HEK293 (cell line): ENCODE measurements around the gene ADD1.

Experiments
- PRDM1 ChIP-seq: fragments of 450-650 bp; formaldehyde crosslinking; IDR thresholded peaks from 2 replicates; pipeline ENCODE4; 2016; ENCODE audit warnings: missing biosample characterization, missing genetic modification characterization
- SP2 ChIP-seq: fragments of 450-650 bp; formaldehyde crosslinking; IDR thresholded peaks from 2 replicates; pipeline ENCODE4 v1.5.1; 2016; ENCODE audit warnings: missing biosample characterization, missing genetic modification characterization
- TRIM28 ChIP-seq: IDR thresholded peaks from 2 replicates; pipeline ENCODE4 v1.6.1; 2011; ENCODE audit warnings: low read length, control low read depth, borderline replicate concordance
- YY1 ChIP-seq: fragments of 450-650 bp; formaldehyde crosslinking; IDR thresholded peaks from 2 replicates; pipeline ENCODE4 v1.5.1; 2018; ENCODE audit warnings: missing biosample characterization, missing genetic modification characterization
- ZNF175 ChIP-seq: fragments of 450-650 bp; formaldehyde crosslinking; IDR thresholded peaks from 2 replicates; pipeline ENCODE4 v1.5.1; 2016; ENCODE audit warnings: missing biosample characterization, missing genetic modification characterization
- ZNF292 ChIP-seq: fragments of 450-650 bp; formaldehyde crosslinking; IDR thresholded peaks from 2 replicates; pipeline ENCODE4 v1.5.1; 2016; ENCODE audit warnings: low read depth, missing biosample characterization, missing genetic modification characterization, borderline replicate concordance
- ZNF561 ChIP-seq: fragments of 450-650 bp; IDR thresholded peaks from 2 replicates; pipeline ENCODE4 v1.5.1; 2018; ENCODE audit warnings: missing biosample characterization, missing genetic modification characterization, borderline replicate concordance
- TF ChIP-seq, protein P1 (sequence below): fragments of 450-650 bp; formaldehyde crosslinking; IDR thresholded peaks from 2 replicates; pipeline ENCODE4 v1.5.0; 2017; ENCODE audit warnings: missing biosample characterization, missing genetic modification characterization, borderline replicate concordance
- TF ChIP-seq, protein P2 (sequence below): fragments of 450-650 bp; formaldehyde crosslinking; IDR thresholded peaks from 2 replicates; pipeline ENCODE4 v1.5.1; 2016; ENCODE audit warnings: missing biosample characterization, missing genetic modification characterization
- TF ChIP-seq, protein P3 (sequence below): fragments of 450-650 bp; formaldehyde crosslinking; IDR thresholded peaks from 2 replicates; pipeline ENCODE4 v1.5.1; 2016; ENCODE audit warnings: missing biosample characterization, missing genetic modification characterization

DNA sequence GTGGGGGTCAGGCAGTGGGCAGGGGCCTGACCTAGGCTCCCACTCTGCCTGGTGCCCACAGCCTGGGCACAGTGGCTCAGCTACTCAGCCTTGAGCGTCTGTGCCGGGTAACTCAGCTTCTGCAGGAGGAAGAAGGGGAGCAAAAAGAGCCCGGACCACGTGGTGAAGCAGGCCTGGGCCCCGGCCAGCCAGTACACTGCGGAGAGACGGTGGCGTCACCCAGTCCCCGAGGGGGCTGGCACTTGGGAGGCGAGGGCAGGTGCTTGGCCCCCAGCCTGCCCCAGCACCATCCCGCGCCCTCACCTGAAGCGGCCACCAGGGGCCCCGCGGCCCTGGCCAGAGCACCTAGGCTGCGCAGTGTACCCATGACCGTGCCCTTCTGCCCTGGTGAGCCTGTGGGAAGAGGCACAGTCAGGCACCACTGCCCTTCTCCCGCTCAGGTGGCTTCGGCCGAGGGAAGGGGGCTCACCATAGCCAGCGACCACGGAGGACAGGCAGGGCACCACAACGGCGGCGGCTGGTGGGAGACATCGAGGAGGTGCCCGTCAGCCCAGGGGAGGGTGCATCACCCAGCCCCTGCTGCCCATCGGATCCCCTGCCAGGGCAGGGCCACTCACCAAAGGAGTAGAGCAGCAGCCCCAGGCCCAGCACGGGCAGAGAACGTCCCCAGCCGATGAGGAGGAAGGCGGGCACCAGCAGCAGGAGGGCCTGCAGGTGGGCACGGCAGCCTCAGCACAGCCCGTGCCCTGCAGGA lies 87.3 kb downstream of the ADD1 start:
- TF ChIP-seq, protein P1, sequence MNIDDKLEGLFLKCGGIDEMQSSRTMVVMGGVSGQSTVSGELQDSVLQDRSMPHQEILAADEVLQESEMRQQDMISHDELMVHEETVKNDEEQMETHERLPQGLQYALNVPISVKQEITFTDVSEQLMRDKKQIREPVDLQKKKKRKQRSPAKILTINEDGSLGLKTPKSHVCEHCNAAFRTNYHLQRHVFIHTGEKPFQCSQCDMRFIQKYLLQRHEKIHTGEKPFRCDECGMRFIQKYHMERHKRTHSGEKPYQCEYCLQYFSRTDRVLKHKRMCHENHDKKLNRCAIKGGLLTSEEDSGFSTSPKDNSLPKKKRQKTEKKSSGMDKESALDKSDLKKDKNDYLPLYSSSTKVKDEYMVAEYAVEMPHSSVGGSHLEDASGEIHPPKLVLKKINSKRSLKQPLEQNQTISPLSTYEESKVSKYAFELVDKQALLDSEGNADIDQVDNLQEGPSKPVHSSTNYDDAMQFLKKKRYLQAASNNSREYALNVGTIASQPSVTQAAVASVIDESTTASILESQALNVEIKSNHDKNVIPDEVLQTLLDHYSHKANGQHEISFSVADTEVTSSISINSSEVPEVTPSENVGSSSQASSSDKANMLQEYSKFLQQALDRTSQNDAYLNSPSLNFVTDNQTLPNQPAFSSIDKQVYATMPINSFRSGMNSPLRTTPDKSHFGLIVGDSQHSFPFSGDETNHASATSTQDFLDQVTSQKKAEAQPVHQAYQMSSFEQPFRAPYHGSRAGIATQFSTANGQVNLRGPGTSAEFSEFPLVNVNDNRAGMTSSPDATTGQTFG (tag by site-specific recombination): no peak
- no peak for TF ChIP-seq ZNF561 (tag by site-specific recombination)
- TF ChIP-seq, protein P2, sequence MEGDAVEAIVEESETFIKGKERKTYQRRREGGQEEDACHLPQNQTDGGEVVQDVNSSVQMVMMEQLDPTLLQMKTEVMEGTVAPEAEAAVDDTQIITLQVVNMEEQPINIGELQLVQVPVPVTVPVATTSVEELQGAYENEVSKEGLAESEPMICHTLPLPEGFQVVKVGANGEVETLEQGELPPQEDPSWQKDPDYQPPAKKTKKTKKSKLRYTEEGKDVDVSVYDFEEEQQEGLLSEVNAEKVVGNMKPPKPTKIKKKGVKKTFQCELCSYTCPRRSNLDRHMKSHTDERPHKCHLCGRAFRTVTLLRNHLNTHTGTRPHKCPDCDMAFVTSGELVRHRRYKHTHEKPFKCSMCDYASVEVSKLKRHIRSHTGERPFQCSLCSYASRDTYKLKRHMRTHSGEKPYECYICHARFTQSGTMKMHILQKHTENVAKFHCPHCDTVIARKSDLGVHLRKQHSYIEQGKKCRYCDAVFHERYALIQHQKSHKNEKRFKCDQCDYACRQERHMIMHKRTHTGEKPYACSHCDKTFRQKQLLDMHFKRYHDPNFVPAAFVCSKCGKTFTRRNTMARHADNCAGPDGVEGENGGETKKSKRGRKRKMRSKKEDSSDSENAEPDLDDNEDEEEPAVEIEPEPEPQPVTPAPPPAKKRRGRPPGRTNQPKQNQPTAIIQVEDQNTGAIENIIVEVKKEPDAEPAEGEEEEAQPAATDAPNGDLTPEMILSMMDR (tag by site-specific recombination): no peak
- no peak for TF ChIP-seq ZNF292
- TF ChIP-seq ZNF175 (tag by site-specific recombination): no peak
- TF ChIP-seq SP2: no peak
- TF ChIP-seq, protein P3, sequence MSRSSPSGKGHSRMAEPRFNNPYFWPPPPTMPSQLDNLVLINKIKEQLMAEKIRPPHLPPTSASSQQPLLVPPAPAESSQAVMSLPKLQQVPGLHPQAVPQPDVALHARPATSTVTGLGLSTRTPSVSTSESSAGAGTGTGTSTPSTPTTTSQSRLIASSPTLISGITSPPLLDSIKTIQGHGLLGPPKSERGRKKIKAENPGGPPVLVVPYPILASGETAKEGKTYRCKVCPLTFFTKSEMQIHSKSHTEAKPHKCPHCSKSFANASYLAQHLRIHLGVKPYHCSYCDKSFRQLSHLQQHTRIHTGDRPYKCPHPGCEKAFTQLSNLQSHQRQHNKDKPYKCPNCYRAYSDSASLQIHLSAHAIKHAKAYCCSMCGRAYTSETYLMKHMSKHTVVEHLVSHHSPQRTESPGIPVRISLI (tag by site-specific recombination): no peak
- no peak for TF ChIP-seq PRDM1 (tag by site-specific recombination)
- TF ChIP-seq YY1: no peak
- TF ChIP-seq TRIM28: no peak
